H1 (cell line): ENCODE data around the gene DPEP1. TPM values are rescaled to one million over a fixed set of nuclear protein-coding genes. Genes with fewer than 3 reads are reported as not detected.

Experiments used
- CTCF ChIA-PET: fragments of 300-600 bp; sonication (Branson Sonifier 250); formaldehyde crosslinking; loops from one replicate; lab custom pipeline; 2021; ENCODE audit not compliant: partially characterized antibody; lab: Charles Lee
- POLR2A ChIA-PET: fragments of 300-600 bp; sonication (Branson Sonifier 250); formaldehyde crosslinking; loops from one replicate; lab custom pipeline; 2021; ENCODE audit warnings: inconsistent platforms; ENCODE audit not compliant: partially characterized antibody; lab: Charles Lee
- DNase-seq, 2 experiments: peaks; one replicate each; pipeline versions ENCODE4 v3.0.0 to v3.0.0-alpha.2; 2010 to 2022; ENCODE audit warnings: low spot score in 2 of 2, low read depth in 1 of 2, mixed read lengths in 1 of 2
- FAIRE-seq: peaks from 2 replicates; lab custom pipeline; 2011; peaks lifted over from hg19 to GRCh38; lab: Jason Lieb, UNC
- H2AFZ ChIP-seq: 2 replicates; pipeline ENCODE4 v1.8.1; 2012; ENCODE audit warnings: low read length, inconsistent platforms
- H2AK5ac ChIP-seq: 2 replicates; pipeline ENCODE4 v1.6.1; 2013; ENCODE audit warnings: low read depth, low read length
- H2BK120ac ChIP-seq: replicated peaks from 2 replicates; pipeline ENCODE3; 2013; ENCODE audit warnings: low read depth, low read length, inconsistent platforms
- H2BK12ac ChIP-seq: 2 replicates; pipeline ENCODE4 v1.6.1; 2013; ENCODE audit warnings: low read depth, low read length
- H2BK15ac ChIP-seq: 2 replicates; pipeline ENCODE4 v1.6.1; 2013; ENCODE audit warnings: low read length
- H2BK20ac ChIP-seq: 2 replicates; pipeline ENCODE4 v1.6.1; 2013; ENCODE audit warnings: low read length
- H2BK5ac ChIP-seq: 2 replicates; pipeline ENCODE4 v1.6.1; 2013; ENCODE audit warnings: low read depth, low read length
- H3K14ac ChIP-seq: 2 replicates; pipeline ENCODE4 v1.6.1; 2013; ENCODE audit warnings: inconsistent platforms; ENCODE audit not compliant: insufficient read length
- H3K18ac ChIP-seq: 2 replicates; pipeline ENCODE4 v1.6.1; 2013; ENCODE audit warnings: low read length; ENCODE audit errors: extremely low read depth
- H3K23ac ChIP-seq: 2 replicates; pipeline ENCODE4 v1.6.1; 2013; ENCODE audit warnings: inconsistent platforms; ENCODE audit not compliant: insufficient read length
- H3K23me2 ChIP-seq: 2 replicates; pipeline ENCODE4 v1.6.1; 2013; ENCODE audit warnings: low read depth, low read length
- H3K27ac ChIP-seq: 2 replicates; pipeline ENCODE4 v1.6.1; 2011; ENCODE audit warnings: low read depth, low read length, inconsistent platforms
- H3K27me3 ChIP-seq, 4 experiments: replicated peaks in 1 of 4; 1 replicate in 1 of 4; 2 replicates in 3 of 4; pipeline versions ENCODE4 v1.6.1 to v1.8.1; 2011 to 2013; ENCODE audit warnings: low read length in 3 of 4, mild to moderate bottlenecking in 3 of 4, inconsistent platforms in 2 of 4, mixed read lengths in 2 of 4, moderate library complexity in 1 of 4; ENCODE audit not compliant: control insufficient read depth in 3 of 4, insufficient read depth in 3 of 4; ENCODE audit errors: extremely low read depth in 1 of 4
- H3K36me3 ChIP-seq, 4 experiments: 2 replicates each; pipeline versions ENCODE4 v1.6.1 to v1.8.1; 2011 to 2013; ENCODE audit warnings: mild to moderate bottlenecking in 4 of 4, low read length in 3 of 4, moderate library complexity in 2 of 4, control low read depth in 1 of 4, inconsistent platforms in 1 of 4; ENCODE audit not compliant: insufficient read depth in 4 of 4, control insufficient read depth in 2 of 4
- H3K4ac ChIP-seq: replicated peaks from 2 replicates; pipeline ENCODE3; 2013; ENCODE audit warnings: low read length, low read depth, mixed read lengths, inconsistent platforms; ENCODE audit not compliant: insufficient read length
- H3K4me1 ChIP-seq, 4 experiments: replicated peaks in 1 of 4; 1 replicate in 1 of 4; 2 replicates in 3 of 4; pipeline versions ENCODE4 v1.6.1 to v1.8.1; 2011 to 2013; ENCODE audit warnings: low read length in 3 of 4, inconsistent platforms in 2 of 4, mixed read lengths in 1 of 4; ENCODE audit not compliant: insufficient read depth in 4 of 4, control insufficient read depth in 3 of 4
- H3K4me2 ChIP-seq, 2 experiments: 2 replicates each; pipeline versions ENCODE4 v1.6.1 to v1.8.1; 2011 to 2013; ENCODE audit warnings: low read depth in 2 of 2, low read length in 2 of 2, control low read depth in 1 of 2, inconsistent platforms in 1 of 2, mild to moderate bottlenecking in 1 of 2; ENCODE audit not compliant: insufficient read depth in 1 of 2
- H3K4me3 ChIP-seq, 4 experiments: fragments of 200-600, 300-600 bp in 1 of 4; sonication (generic), shearing (Covaris generic), sonication (Bioruptor Twin) in 1 of 4; 2 replicates each; pipeline versions ENCODE4 v1.5.1 to v1.8.1; 2011 to 2016; ENCODE audit warnings: low read length in 4 of 4, low read depth in 3 of 4, control low read depth in 2 of 4, inconsistent platforms in 2 of 4, mild to moderate bottlenecking in 2 of 4, mixed read lengths in 1 of 4, moderate library complexity in 1 of 4; ENCODE audit not compliant: insufficient read depth in 2 of 4; ENCODE audit errors: extremely low read depth in 1 of 4
- H3K56ac ChIP-seq: replicated peaks from 2 replicates; pipeline ENCODE3; 2013; ENCODE audit warnings: low read depth, mild to moderate bottlenecking, mixed read lengths, low read length, inconsistent platforms; ENCODE audit not compliant: insufficient read length
- H3K79me1 ChIP-seq: 2 replicates; pipeline ENCODE4 v1.6.1; 2013; ENCODE audit warnings: low read depth, low read length, control low read depth
- H3K79me2 ChIP-seq, 2 experiments: 2 replicates each; pipeline versions ENCODE4 v1.6.1 to v1.8.1; 2012 to 2013; ENCODE audit warnings: low read length in 2 of 2, mild to moderate bottlenecking in 2 of 2, inconsistent platforms in 1 of 2; ENCODE audit not compliant: insufficient read depth in 2 of 2, control insufficient read depth in 1 of 2
- H3K9ac ChIP-seq, 4 experiments: replicated peaks in 1 of 4; 1 replicate in 1 of 4; 2 replicates in 3 of 4; pipeline versions ENCODE4 v1.6.1 to v1.8.1; 2011 to 2013; ENCODE audit warnings: low read depth in 3 of 4, low read length in 3 of 4, control low read depth in 2 of 4, mild to moderate bottlenecking in 2 of 4, moderate library complexity in 2 of 4, inconsistent platforms in 1 of 4; ENCODE audit errors: extremely low read depth in 1 of 4
- H3K9me3 ChIP-seq, 2 experiments: 2 replicates each; pipeline versions ENCODE4 v1.6.1 to v1.8.1; 2012 to 2013; ENCODE audit warnings: mild to moderate bottlenecking in 2 of 2, moderate library complexity in 2 of 2, control low read depth in 1 of 2, inconsistent platforms in 1 of 2, low read depth in 1 of 2, low read length in 1 of 2, mixed read lengths in 1 of 2; ENCODE audit not compliant: insufficient read depth in 2 of 2
- H4K20me1 ChIP-seq, 2 experiments: replicated peaks in 1 of 2; 2 replicates each; pipeline versions ENCODE3 to v1.8.1; 2011 to 2013; ENCODE audit warnings: inconsistent platforms in 2 of 2, low read length in 2 of 2, mild to moderate bottlenecking in 1 of 2; ENCODE audit not compliant: insufficient read depth in 2 of 2, control insufficient read depth in 1 of 2
- H4K5ac ChIP-seq: 2 replicates; pipeline ENCODE4 v1.6.1; 2013; ENCODE audit warnings: low read length, low read depth, mixed read lengths, inconsistent platforms; ENCODE audit not compliant: insufficient read length
- H4K8ac ChIP-seq: 2 replicates; pipeline ENCODE4 v1.8.0; 2013; ENCODE audit warnings: mild to moderate bottlenecking, moderate library complexity, low read length, inconsistent platforms; ENCODE audit not compliant: insufficient read depth; ENCODE audit errors: extremely low read depth
- H4K91ac ChIP-seq: replicated peaks from 2 replicates; pipeline ENCODE3; 2013; ENCODE audit warnings: low read length, mixed read lengths, inconsistent platforms; ENCODE audit not compliant: insufficient read length
- BRCA1 ChIP-seq: IDR thresholded peaks from 2 replicates; pipeline ENCODE4 v1.6.1; 2012; ENCODE audit warnings: low read depth, low read length, improper control_type of control experiment
- CBX8 ChIP-seq: fragments of 300-800, 300-1000 bp; sonication (generic); IDR thresholded peaks from 2 replicates; pipeline ENCODE4 v1.7.1; 2016; ENCODE audit warnings: low read depth, low read length, borderline replicate concordance
- KDM4A ChIP-seq: IDR thresholded peaks from one replicate; pipeline ENCODE4 v1.7.1; 2012; ENCODE audit warnings: low read depth, mild to moderate bottlenecking, moderate library complexity, low read length, inconsistent platforms; ENCODE audit not compliant: severe bottlenecking
- NANOG ChIP-seq: IDR thresholded peaks from 2 replicates; pipeline ENCODE4 v1.6.1; 2011; ENCODE audit warnings: low read length, low read depth, mild to moderate bottlenecking, inconsistent platforms; ENCODE audit not compliant: insufficient read depth, poor library complexity, severe bottlenecking
- TBP ChIP-seq: IDR thresholded peaks from 2 replicates; pipeline ENCODE4 v1.6.1; 2011; ENCODE audit warnings: low read depth, low read length, improper control_type of control experiment
- TCF12 ChIP-seq: IDR thresholded peaks from 2 replicates; pipeline ENCODE4 v1.6.1; 2011; ENCODE audit warnings: low read depth, mild to moderate bottlenecking, low read length
- YY1 ChIP-seq: IDR thresholded peaks from 2 replicates; pipeline ENCODE4 v1.6.1; 2011; ENCODE audit warnings: low read depth, mild to moderate bottlenecking, low read length
- WGBS, 2 experiments: shearing (Covaris generic) in 1 of 2; methylation state at CpG; one replicate each; pipeline versions ENCODE4 v1.1.6 to v1.1.7; 2013 to 2015; ENCODE audit warnings: low lambda C conversion rate in 2 of 2, mixed read lengths in 2 of 2, inconsistent platforms in 1 of 2, low coverage in 1 of 2, missing lambda C conversion rate in 1 of 2; ENCODE audit not compliant: insufficient replicate concordance in 2 of 2, insufficient coverage in 1 of 2, insufficient read length in 1 of 2; ENCODE audit errors: extremely low coverage in 1 of 2, missing lambda C conversion rate in 1 of 2; 5-methylcytosine and 5-hydroxymethylcytosine counted together
- polyA plus RNA-seq, 7 experiments: library from polyadenylated mRNA; depleted of rRNA in 3 of 7; stranded (reverse) in 5 of 7; unstranded in 2 of 7; fragments of >200 nt in 5 of 7; fragments of 200-250 nt in 2 of 7; gene quantifications; 1 replicate in 5 of 7; 2 replicates in 1 of 7; 4 replicates in 1 of 7; pipeline versions ENCODE4 v1.2.1 to v1.2.3, GENCODE V29; 2011 to 2013; ENCODE audit warnings: missing spikeins in 2 of 7, mixed read lengths in 2 of 7
- total RNA-seq: library from RNA; stranded (reverse); fragmentation: NEBNext Ultra II Directional; extraction: Animal tissue kit (Norgen Biotek cat#: 25700); gene quantifications from 2 replicates; pipeline ENCODE4 v1.2.1, GENCODE V29; 2021
- TF ChIP-seq, protein P1 (sequence below): IDR thresholded peaks from 2 replicates; pipeline ENCODE4 v1.6.1; 2012; ENCODE audit warnings: low read length, inconsistent platforms

Gene DPEP1
- total and polyA plus RNA-seq, 2 of the 8 experiments (the other 6 are each of a cell fraction or from before 2014, with no cell fraction given) = 2.8 to 3.1 TPM

- Histone ChIP-seq H3K27ac (no peak overlapping the region), H4K8ac (no peak overlapping the region), H2BK15ac (no peak overlapping the region), H3K14ac (no peak overlapping the region), H3K4ac (no peak overlapping the region), H2BK12ac (no peak overlapping the region), H3K23ac (no peak overlapping the region), H2BK120ac (no peak overlapping the region), H3K79me2 (no peaks in the 10 kb centered on the region), H3K4me2 (no peak overlapping the region), H4K91ac (no peak overlapping the region), H3K79me1 (no peaks in the 10 kb centered on the region), H3K56ac (no peak overlapping the region), H3K4me3 (no peak overlapping the region), H3K4me1 (no peaks in the 10 kb centered on the region), H2BK20ac (no peak overlapping the region), H3K18ac (no peak overlapping the region), H3K27me3 (no peaks in the 10 kb centered on the region), H3K9ac (no peak overlapping the region), H2AK5ac (no peak overlapping the region), H3K23me2 (no peaks in the 10 kb centered on the region), H3K36me3 (no peaks in the 10 kb centered on the region; a peak in 2 of 8 replicates), H4K5ac (no peak overlapping the region), H2BK5ac (no peak overlapping the region), H4K20me1 (peaks cover 0 to 2% of the 10 kb centered on the region in 2 experiments), H2AFZ (no peak overlapping the region), H3K9me3 (peaks cover 11 to 14% of the 10 kb centered on the region in 2 experiments; a peak in 2 of 4 replicates)
- ChIA-PET CTCF (interaction anchor here (0.6 to 1.7 kb wide), 2 partner anchors 57 to 901 kb away, joined by 3 to 5 read pairs; no protein-coding TSS in a partner anchor), POLR2A (interaction anchor here (1.2 to 1.4 kb wide), 3 partner anchors 13 to 15 kb away, joined by 3 to 4 read pairs (median 3); partner anchors contain the start of genes CHMP1A and SPATA33)
- FAIRE-seq (no peak), DNase-seq (no peak)
- TF ChIP-seq YY1 = no peak
- TF ChIP-seq BRCA1 = no peak
- TF ChIP-seq CBX8 = no peak
- no peak for TF ChIP-seq TBP
- TF ChIP-seq TCF12 = no peak
- no peak for TF ChIP-seq KDM4A
- TF ChIP-seq NANOG = no peak
- TF ChIP-seq, protein P1, sequence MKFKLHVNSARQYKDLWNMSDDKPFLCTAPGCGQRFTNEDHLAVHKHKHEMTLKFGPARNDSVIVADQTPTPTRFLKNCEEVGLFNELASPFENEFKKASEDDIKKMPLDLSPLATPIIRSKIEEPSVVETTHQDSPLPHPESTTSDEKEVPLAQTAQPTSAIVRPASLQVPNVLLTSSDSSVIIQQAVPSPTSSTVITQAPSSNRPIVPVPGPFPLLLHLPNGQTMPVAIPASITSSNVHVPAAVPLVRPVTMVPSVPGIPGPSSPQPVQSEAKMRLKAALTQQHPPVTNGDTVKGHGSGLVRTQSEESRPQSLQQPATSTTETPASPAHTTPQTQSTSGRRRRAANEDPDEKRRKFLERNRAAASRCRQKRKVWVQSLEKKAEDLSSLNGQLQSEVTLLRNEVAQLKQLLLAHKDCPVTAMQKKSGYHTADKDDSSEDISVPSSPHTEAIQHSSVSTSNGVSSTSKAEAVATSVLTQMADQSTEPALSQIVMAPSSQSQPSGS = no peak
- WGBS, 2 experiments = 90% methylated on average over 16 of the region's 16 CpGs; no CpG with 5 or more reads in 1 of the 2 experiments
These were observed 58.9 kb downstream of the DPEP1 start for GRCh38 chr16:89672177-89672941.
